OCI-M2 (cell line): ENCODE measurements around the gene FAM177B.

ENCODE experiments used
- DNase-seq: peaks from one replicate; lab custom pipeline; 2025; ENCODE audit not compliant: unreplicated experiment; lab: John Stamatoyannopoulos, UW

The FAM177B gene

GRCh38 chr1:222736972-222737371, at the start of gene FAM177B:
Gene FAM177B (plus strand): TSS chr1:222737202. CDS start chr1:222746546, 9,344 bp downstream.
- DNase-seq, result no peak

- DNase-seq, result no peak
These were observed 46.0 kb upstream of the FAM177B start for GRCh38 chr1:222691016-222691415.

- DNase-seq, result no peak
These were observed 42.1 kb upstream of the FAM177B start for GRCh38 chr1:222694927-222695326.

GRCh38 chr1:222696741-222697140, 40.3 kb upstream of the FAM177B start:
- no peak for DNase-seq

GRCh38 chr1:222697203-222697602, 39.8 kb upstream of the FAM177B start:
- DNase-seq, result no peak

- no peak for DNase-seq
These were observed 39.2 kb upstream of the FAM177B start for GRCh38 chr1:222697826-222698225.

GRCh38 chr1:222702210-222702609, 34.8 kb upstream of the FAM177B start:
- DNase-seq, result no peak

GRCh38 chr1:222704260-222704659, 32.7 kb upstream of the FAM177B start:
- DNase-seq, result no peak

GRCh38 chr1:222706815-222707214, 30.2 kb upstream of the FAM177B start:
- no peak for DNase-seq

- no peak for DNase-seq
These were observed 27.3 kb upstream of the FAM177B start for GRCh38 chr1:222709700-222710153.

GRCh38 chr1:222711319-222712252, 25.4 kb upstream of the FAM177B start:
- DNase-seq, result no peak

GRCh38 chr1:222712253-222713090, 24.5 kb upstream of the FAM177B start, which contains the start of the genes AIDA and BROX:
Gene AIDA (minus strand): TSS chr1:222712491. CDS start chr1:222712317, 174 bp downstream.
Gene BROX (plus strand): TSS chr1:222712564. CDS start chr1:222715700, 3,136 bp downstream.
- peak; percentile 28 for DNase-seq

GRCh38 chr1:222713091-222713961, 23.7 kb upstream of the FAM177B start:
- peak; percentile 43 for DNase-seq

- DNase-seq, result no peak
These were observed 20.6 kb upstream of the FAM177B start for GRCh38 chr1:222716393-222716792.

GRCh38 chr1:222728746-222729145, 8.3 kb upstream of the FAM177B start:
- no peak for DNase-seq

- no peak for DNase-seq
These were observed 6.1 kb upstream of the FAM177B start for GRCh38 chr1:222730866-222731265.

GRCh38 chr1:222732216-222733159, 4.5 kb upstream of the FAM177B start:
- DNase-seq, result no peak

GRCh38 chr1:222734740-222735139, 2.3 kb upstream of the FAM177B start:
- DNase-seq, result no peak

- DNase-seq, result no peak
These were observed 532 bp upstream of the FAM177B start for GRCh38 chr1:222736470-222736869.
